GM23338 (cell line): ENCODE results near the gene SMARCA2. TPM values are rescaled to one million over a fixed set of nuclear protein-coding genes. Genes with fewer than 3 reads are reported as not detected.

Source experiments
- ATAC-seq: fragments of 200-7000 bp; cut with Tn5 transposase; 3 replicates; pipeline ENCODE4 v1.9.1; 2020
- DNase-seq: peaks from one replicate; pipeline ENCODE4 v3.0.0-alpha.2; 2015; ENCODE audit warnings: low spot score
- H2AFZ ChIP-seq: fragments of 200-600 bp; sonication (generic); 2 replicates; pipeline ENCODE4 v1.8.0; 2016; ENCODE audit warnings: antibody characterized with exemption, mild to moderate bottlenecking, moderate library complexity
- H3F3A ChIP-seq: fragments of 200-600 bp; sonication (generic); replicated peaks from 2 replicates; pipeline ENCODE4 v1.8.0; 2017; ENCODE audit warnings: antibody characterized with exemption, mixed run types, low read depth
- H3K27ac ChIP-seq: fragments of 200-600 bp; sonication (generic); 2 replicates; pipeline ENCODE4 v1.6.1; 2016; ENCODE audit warnings: low read depth
- H3K27me3 ChIP-seq: fragments of 200-600 bp; sonication (generic); 2 replicates; pipeline ENCODE4 v1.8.0; 2016; ENCODE audit warnings: mild to moderate bottlenecking, mixed run types, moderate library complexity; ENCODE audit not compliant: insufficient read depth
- H3K36me3 ChIP-seq: fragments of 200-600 bp; sonication (generic); 2 replicates; pipeline ENCODE4 v1.8.0; 2016; ENCODE audit warnings: mild to moderate bottlenecking; ENCODE audit not compliant: insufficient read depth
- H3K4me1 ChIP-seq: fragments of 200-600 bp; sonication (generic); 2 replicates; pipeline ENCODE4 v1.8.0; 2016; ENCODE audit warnings: mild to moderate bottlenecking, moderate library complexity; ENCODE audit not compliant: insufficient read depth
- H3K4me2 ChIP-seq: fragments of 200-600 bp; sonication (generic); 2 replicates; pipeline ENCODE4 v1.7.1; 2017; ENCODE audit warnings: mixed run types
- H3K4me3 ChIP-seq: fragments of 200-600 bp; sonication (generic); 2 replicates; pipeline ENCODE4 v1.6.1; 2016; ENCODE audit warnings: mixed run types
- H3K79me2 ChIP-seq: fragments of 200-600 bp; sonication (generic); replicated peaks from 2 replicates; pipeline ENCODE4 v1.8.0; 2017; ENCODE audit warnings: mild to moderate bottlenecking; ENCODE audit not compliant: insufficient read depth
- H3K9me2 ChIP-seq: fragments of 200-600 bp; sonication (generic); 2 replicates; pipeline ENCODE4 v1.8.0; 2017; ENCODE audit not compliant: insufficient read depth
- H4K20me1 ChIP-seq: fragments of 200-600 bp; sonication (generic); replicated peaks from 2 replicates; pipeline ENCODE4 v1.8.0; 2017; ENCODE audit warnings: mild to moderate bottlenecking; ENCODE audit not compliant: insufficient read depth
- H3K27ac Mint-ChIP-seq: 2 replicates; pipeline ENCODE4 v1.8.0; 2020; ENCODE audit warnings: inconsistent platforms, mild to moderate bottlenecking, moderate library complexity, mixed read lengths
- H3K27me3 Mint-ChIP-seq: 3 replicates; pipeline ENCODE4 v1.8.0; 2022; ENCODE audit warnings: low read depth, mild to moderate bottlenecking, moderate library complexity, mixed read lengths, inconsistent platforms; ENCODE audit not compliant: insufficient read depth, poor library complexity
- H3K36me3 Mint-ChIP-seq: 3 replicates; pipeline ENCODE4 v1.8.0; 2021; ENCODE audit warnings: low read depth, mild to moderate bottlenecking, inconsistent platforms, moderate library complexity, mixed read lengths
- H3K4me1 Mint-ChIP-seq: 3 replicates; pipeline ENCODE4 v1.8.0; 2020; ENCODE audit warnings: mild to moderate bottlenecking, inconsistent platforms, mixed read lengths
- H3K4me3 Mint-ChIP-seq: 3 replicates; pipeline ENCODE4 v1.8.0; 2021; ENCODE audit warnings: moderate library complexity, mild to moderate bottlenecking, inconsistent platforms, mixed read lengths
- H3K9me3 Mint-ChIP-seq: 3 replicates; pipeline ENCODE4 v1.8.0; 2020; ENCODE audit warnings: moderate library complexity, mild to moderate bottlenecking, inconsistent platforms, mixed read lengths
- CREB1 ChIP-seq: fragments of 250-450 bp; sonication (Bioruptor Pico); IDR thresholded peaks from 2 replicates; pipeline ENCODE4 v1.5.0; 2020; ENCODE audit warnings: low read depth, mild to moderate bottlenecking, moderate library complexity
- CTCF ChIP-seq, 2 experiments: fragments of 200-600 bp in 1 of 2; sonication (generic) in 1 of 2; conservative IDR thresholded peaks; 2 replicates each; pipeline versions ENCODE4 v1.5.1 to v1.6.1; 2016 to 2017; ENCODE audit warnings: antibody characterized with exemption in 2 of 2, low read depth in 2 of 2, mild to moderate bottlenecking in 2 of 2, moderate library complexity in 1 of 2
- ETS1 ChIP-seq: IDR thresholded peaks from 2 replicates; pipeline ENCODE4 v1.6.1; 2016; ENCODE audit warnings: antibody characterized with exemption
- EZH2 ChIP-seq: fragments of 200-600 bp; sonication (generic); IDR thresholded peaks from one replicate; pipeline ENCODE4 v1.8.0; 2017; ENCODE audit warnings: antibody characterized with exemption, mild to moderate bottlenecking, low read depth; ENCODE audit not compliant: unreplicated experiment
- EZH2phosphoT487 ChIP-seq: fragments of 200-600 bp; sonication (generic); IDR thresholded peaks from one replicate; pipeline ENCODE4 v1.8.1; 2018; ENCODE audit warnings: antibody characterized with exemption; ENCODE audit not compliant: unreplicated experiment
- JUNB ChIP-seq: IDR thresholded peaks from one replicate; pipeline ENCODE4 v1.6.1; 2016; ENCODE audit warnings: antibody characterized with exemption; ENCODE audit not compliant: unreplicated experiment
- NANOG ChIP-seq: IDR thresholded peaks from 2 replicates; pipeline ENCODE4 v1.6.1; 2016; ENCODE audit warnings: antibody characterized with exemption, borderline replicate concordance
- POLR2AphosphoS5 ChIP-seq: IDR thresholded peaks from 2 replicates; pipeline ENCODE4 v1.6.1; 2016; ENCODE audit warnings: antibody characterized with exemption, low read depth
- STAT1 ChIP-seq: IDR thresholded peaks from one replicate; pipeline ENCODE4 v1.6.1; 2016; ENCODE audit warnings: antibody characterized with exemption; ENCODE audit not compliant: unreplicated experiment
- ZNF114 ChIP-seq: fragments of 250-450 bp; sonication (Bioruptor Pico); IDR thresholded peaks from 2 replicates; pipeline ENCODE4 v1.5.0; 2020; ENCODE audit warnings: mild to moderate bottlenecking, moderate library complexity
- ZNF331 ChIP-seq: fragments of 250-450 bp; sonication (Bioruptor Pico); IDR thresholded peaks from 2 replicates; pipeline ENCODE4 v1.5.0; 2020; ENCODE audit warnings: low read depth, mild to moderate bottlenecking, moderate library complexity
- ZNF462 ChIP-seq: fragments of 250-450 bp; sonication (Bioruptor Pico); IDR thresholded peaks from 2 replicates; pipeline ENCODE4 v1.5.0; 2020; ENCODE audit warnings: mild to moderate bottlenecking, moderate library complexity
- polyA plus RNA-seq: library from polyadenylated mRNA; unstranded; fragments of >200 nt; fragmentation: Nextera tagmentation; extraction: Ambion mirVana; gene quantifications from 2 replicates; pipeline ENCODE4 v1.2.1, GENCODE V29; 2016
- total RNA-seq: library from RNA; depleted of rRNA; stranded (reverse); fragments of >200 nt; shearing (Covaris generic); gene quantifications from 2 replicates; pipeline ENCODE4 v1.2.3, GENCODE V29; 2014
- TF ChIP-seq, protein P1 (sequence below): IDR thresholded peaks from one replicate; pipeline ENCODE4 v1.6.1; 2018; ENCODE audit warnings: antibody characterized with exemption; ENCODE audit not compliant: unreplicated experiment

The SMARCA2 gene
- total and polyA plus RNA-seq, 2 experiments from 2014 or later: 21.7 to 21.9 TPM

DNA sequence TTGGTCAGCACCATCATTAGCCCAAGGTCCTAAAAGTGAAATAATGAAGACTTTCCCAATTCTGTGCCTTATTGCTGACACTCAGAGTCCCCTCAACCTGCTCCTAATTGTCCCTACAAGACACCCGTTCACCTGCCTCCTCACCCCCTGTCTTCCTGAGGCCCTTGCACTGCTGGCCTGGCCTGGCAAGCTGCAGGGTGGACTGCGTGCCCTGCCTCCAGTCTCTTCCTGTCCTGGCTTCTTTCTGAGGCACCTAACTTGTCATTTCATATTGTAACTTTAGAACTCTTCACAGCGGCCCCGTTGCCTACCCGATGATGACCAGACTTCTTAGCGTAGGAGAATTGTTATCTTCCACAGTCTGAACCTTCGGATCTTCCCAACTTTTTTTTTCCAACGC, 153.9 kb downstream of the SMARCA2 start:
- no peaks in the 10 kb centered on the region for H3F3A ChIP-seq
- H3K27ac ChIP-seq: no peak overlapping the region
- no peak overlapping the region for H3K4me3 Mint-ChIP-seq
- no peaks in the 10 kb centered on the region for H3K9me3 Mint-ChIP-seq
- DNase-seq: no peak
- H3K27me3 ChIP-seq: no peaks in the 10 kb centered on the region
- no peak for ATAC-seq
- peaks cover 5% of the 10 kb centered on the region; the same call in 1 of the 3 replicates for H3K36me3 Mint-ChIP-seq
- peaks cover 2% of the 10 kb centered on the region for H3K27me3 Mint-ChIP-seq
- no peak overlapping the region for H2AFZ ChIP-seq
- H3K4me3 ChIP-seq: no peak overlapping the region
- H4K20me1 ChIP-seq: no peaks in the 10 kb centered on the region
- no peak overlapping the region for H3K27ac Mint-ChIP-seq
- peaks cover 8% of the 10 kb centered on the region; the same call in 1 of the 2 replicates for H3K4me1 ChIP-seq
- TF ChIP-seq CTCF (conservative IDR thresholded peaks at IDR 0.05; ENCODE audit: low read depth in 2 of 2) (no peak), ZNF331 (CRISPR knock-in tag) (no peak), ZNF114 (no peak), NANOG (no peak), ZNF462 (CRISPR knock-in tag) (no peak), STAT1 (no peak), JUNB (no peak), ETS1 (no peak), CREB1 (no peak), EZH2phosphoT487 (no peak), EZH2 (no peak), POLR2AphosphoS5 (no peak)
- TF ChIP-seq, protein P1, sequence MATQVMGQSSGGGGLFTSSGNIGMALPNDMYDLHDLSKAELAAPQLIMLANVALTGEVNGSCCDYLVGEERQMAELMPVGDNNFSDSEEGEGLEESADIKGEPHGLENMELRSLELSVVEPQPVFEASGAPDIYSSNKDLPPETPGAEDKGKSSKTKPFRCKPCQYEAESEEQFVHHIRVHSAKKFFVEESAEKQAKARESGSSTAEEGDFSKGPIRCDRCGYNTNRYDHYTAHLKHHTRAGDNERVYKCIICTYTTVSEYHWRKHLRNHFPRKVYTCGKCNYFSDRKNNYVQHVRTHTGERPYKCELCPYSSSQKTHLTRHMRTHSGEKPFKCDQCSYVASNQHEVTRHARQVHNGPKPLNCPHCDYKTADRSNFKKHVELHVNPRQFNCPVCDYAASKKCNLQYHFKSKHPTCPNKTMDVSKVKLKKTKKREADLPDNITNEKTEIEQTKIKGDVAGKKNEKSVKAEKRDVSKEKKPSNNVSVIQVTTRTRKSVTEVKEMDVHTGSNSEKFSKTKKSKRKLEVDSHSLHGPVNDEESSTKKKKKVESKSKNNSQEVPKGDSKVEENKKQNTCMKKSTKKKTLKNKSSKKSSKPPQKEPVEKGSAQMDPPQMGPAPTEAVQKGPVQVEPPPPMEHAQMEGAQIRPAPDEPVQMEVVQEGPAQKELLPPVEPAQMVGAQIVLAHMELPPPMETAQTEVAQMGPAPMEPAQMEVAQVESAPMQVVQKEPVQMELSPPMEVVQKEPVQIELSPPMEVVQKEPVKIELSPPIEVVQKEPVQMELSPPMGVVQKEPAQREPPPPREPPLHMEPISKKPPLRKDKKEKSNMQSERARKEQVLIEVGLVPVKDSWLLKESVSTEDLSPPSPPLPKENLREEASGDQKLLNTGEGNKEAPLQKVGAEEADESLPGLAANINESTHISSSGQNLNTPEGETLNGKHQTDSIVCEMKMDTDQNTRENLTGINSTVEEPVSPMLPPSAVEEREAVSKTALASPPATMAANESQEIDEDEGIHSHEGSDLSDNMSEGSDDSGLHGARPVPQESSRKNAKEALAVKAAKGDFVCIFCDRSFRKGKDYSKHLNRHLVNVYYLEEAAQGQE: no peak
- 0 out of 2 replicates have a peak, but pooled peaks cover 9% of the 10 kb centered on the region for H3K9me2 ChIP-seq
- peaks cover 13% of the 10 kb centered on the region for H3K4me1 Mint-ChIP-seq
- no peaks in the 10 kb centered on the region for H3K79me2 ChIP-seq
- no peak overlapping the region for H3K4me2 ChIP-seq
- no peaks in the 10 kb centered on the region for H3K36me3 ChIP-seq
